Vagina (tissue), 2 donors: Measurements from ENCODE around the gene ZRSR2.

Experiments
- POLR2A ChIP-seq, 2 donors: fragments of 450-650 bp; IDR thresholded peaks; one replicate each; pipeline ENCODE4 v1.6.1; 2017; ENCODE audit warnings: antibody characterized with exemption in 2 of 2, mild to moderate bottlenecking in 2 of 2, moderate library complexity in 2 of 2
- TF ChIP-seq, protein P1 (sequence below), 3 experiments: fragments of 450-650 bp in 2 of 3; fragments of 200-600 bp in 1 of 3; sonication (generic) in 1 of 3; IDR thresholded peaks; one replicate each; pipeline ENCODE4 v1.5.1; 2017 to 2019; ENCODE audit warnings: antibody characterized with exemption in 3 of 3, mild to moderate bottlenecking in 2 of 3, moderate library complexity in 2 of 3

DNA sequence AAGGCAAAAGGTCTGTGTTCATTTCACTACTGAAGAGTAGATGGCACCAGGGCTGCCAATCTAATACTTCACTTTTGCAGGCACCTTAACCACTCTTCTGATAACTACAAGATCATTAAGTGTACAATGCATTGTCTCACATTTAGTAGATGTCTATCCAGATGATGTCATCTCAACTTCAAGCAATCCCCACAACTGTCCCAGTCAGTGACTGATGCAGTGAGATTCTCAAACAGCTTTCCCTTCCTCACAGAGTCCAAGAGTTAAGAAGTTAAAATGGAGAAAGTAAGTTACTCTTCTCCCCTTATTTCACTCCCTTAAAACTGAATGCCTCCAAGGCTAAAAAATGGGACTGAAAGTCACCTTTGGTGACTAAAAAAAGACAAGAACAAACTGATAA lies 53.7 kb downstream of the ZRSR2 start:
- TF ChIP-seq, protein P1, sequence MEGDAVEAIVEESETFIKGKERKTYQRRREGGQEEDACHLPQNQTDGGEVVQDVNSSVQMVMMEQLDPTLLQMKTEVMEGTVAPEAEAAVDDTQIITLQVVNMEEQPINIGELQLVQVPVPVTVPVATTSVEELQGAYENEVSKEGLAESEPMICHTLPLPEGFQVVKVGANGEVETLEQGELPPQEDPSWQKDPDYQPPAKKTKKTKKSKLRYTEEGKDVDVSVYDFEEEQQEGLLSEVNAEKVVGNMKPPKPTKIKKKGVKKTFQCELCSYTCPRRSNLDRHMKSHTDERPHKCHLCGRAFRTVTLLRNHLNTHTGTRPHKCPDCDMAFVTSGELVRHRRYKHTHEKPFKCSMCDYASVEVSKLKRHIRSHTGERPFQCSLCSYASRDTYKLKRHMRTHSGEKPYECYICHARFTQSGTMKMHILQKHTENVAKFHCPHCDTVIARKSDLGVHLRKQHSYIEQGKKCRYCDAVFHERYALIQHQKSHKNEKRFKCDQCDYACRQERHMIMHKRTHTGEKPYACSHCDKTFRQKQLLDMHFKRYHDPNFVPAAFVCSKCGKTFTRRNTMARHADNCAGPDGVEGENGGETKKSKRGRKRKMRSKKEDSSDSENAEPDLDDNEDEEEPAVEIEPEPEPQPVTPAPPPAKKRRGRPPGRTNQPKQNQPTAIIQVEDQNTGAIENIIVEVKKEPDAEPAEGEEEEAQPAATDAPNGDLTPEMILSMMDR (IDR thresholded peaks at IDR 0.05) = no peak
- no peak for TF ChIP-seq POLR2A (IDR thresholded peaks at IDR 0.05)
